22Rv1 (cell line): Measurements from ENCODE around the gene TUBB4B.

Experiments used
- H3K27ac ChIP-seq: fragments of 450-650 bp; 2 replicates; pipeline ENCODE4 v1.5.1; 2017
- CTCF ChIP-seq: fragments of 450-650 bp; IDR thresholded peaks from 2 replicates; pipeline ENCODE4 v1.5.1; 2017; ENCODE audit warnings: mild to moderate bottlenecking
- ZFX ChIP-seq: fragments of 450-650 bp; IDR thresholded peaks from 2 replicates; pipeline ENCODE4 v1.6.1; 2017; ENCODE audit warnings: antibody characterized with exemption, borderline replicate concordance

Gene TUBB4B

GRCh38 chr9:137213160-137214060 lies 27.7 kb upstream of the TUBB4B start:
- H3K27ac ChIP-seq, result no peak overlapping the region
- TF ChIP-seq CTCF (peak; percentile 38), ZFX (no peak)

GRCh38 chr9:137214620-137215019 lies 26.5 kb upstream of the TUBB4B start:
- H3K27ac ChIP-seq, result no peak overlapping the region
- TF ChIP-seq CTCF, result no peak
- no peak for TF ChIP-seq ZFX

GRCh38 chr9:137215196-137215986 lies 25.7 kb upstream of the TUBB4B start:
- TF ChIP-seq CTCF (no peak), ZFX (no peak)
- no peak overlapping the region for H3K27ac ChIP-seq

- TF ChIP-seq CTCF, result no peak
- H3K27ac ChIP-seq, result peak overlapping the region; percentile 97
These were observed 24.7 kb upstream of the TUBB4B start for GRCh38 chr9:137216188-137216965.

- TF ChIP-seq ZFX, result no peak
- TF ChIP-seq CTCF, result peak; percentile 10; the same call in 1 of the 2 replicates
- H3K27ac ChIP-seq, result peak overlapping the region; percentile 97
These were observed 23.5 kb upstream of the TUBB4B start for GRCh38 chr9:137217276-137218211.

GRCh38 chr9:137218212-137218753 lies 22.8 kb upstream of the TUBB4B start:
- peak overlapping the region; percentile 97 for H3K27ac ChIP-seq
- TF ChIP-seq ZFX, result no peak
- TF ChIP-seq CTCF, result no peak; the same call in 1 of the 2 replicates
